ENCODE results near the gene PDF.
"Not testable (repeated sequence)": the region's sequence is repeated elsewhere in the genome, so short reads cannot be mapped to it uniquely, and the experiment has no call there.

The PDF gene

GRCh38 chr16:69316595-69317034 is 13.8 kb downstream of the PDF start:
- DNase-seq (ENCODE audit: low read depth): no peak

- DNase-seq (ENCODE audit: low read depth): no peak
Measured at GRCh38 chr16:69315486-69316311, 14.7 kb downstream of the PDF start.

DNA sequence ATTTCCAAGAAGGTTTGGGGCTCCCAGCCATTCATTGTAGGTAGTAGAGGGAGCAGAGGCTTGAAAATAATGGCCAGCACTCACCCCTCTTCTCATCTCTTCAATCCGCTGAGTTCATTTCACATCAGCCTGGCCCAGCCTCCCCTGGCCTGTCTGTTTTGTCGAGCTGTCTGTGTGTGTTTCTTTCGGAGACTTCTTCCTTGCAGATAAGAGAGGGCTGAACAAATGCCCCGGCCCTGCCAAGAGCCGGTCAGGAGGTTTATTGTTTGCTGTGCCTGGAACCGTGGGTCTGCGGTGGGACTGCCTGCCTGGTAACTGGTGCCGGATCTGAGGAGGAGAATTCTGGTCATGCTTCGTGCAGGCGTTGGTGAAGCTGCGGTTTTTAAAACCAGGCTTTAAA is 15.9 kb downstream of the PDF start:
- no peak for DNase-seq (ENCODE audit: low read depth)

- DNase-seq (ENCODE audit: low read depth): no peak
Measured at GRCh38 chr16:69313469-69313868, 16.9 kb downstream of the PDF start.

GRCh38 chr16:69311533-69312387 is 18.6 kb downstream of the PDF start:
- DNase-seq (ENCODE audit: low read depth): peak; percentile 31

- DNase-seq (ENCODE audit: low read depth): peak; percentile 88
Measured at GRCh38 chr16:69310653-69311532, 19.5 kb downstream of the PDF start, which contains the start of gene VPS4A. Gene VPS4A, plus strand, starts transcription at chr16:69311350. Its CDS starts 162 bp downstream, at chr16:69311512.

DNA sequence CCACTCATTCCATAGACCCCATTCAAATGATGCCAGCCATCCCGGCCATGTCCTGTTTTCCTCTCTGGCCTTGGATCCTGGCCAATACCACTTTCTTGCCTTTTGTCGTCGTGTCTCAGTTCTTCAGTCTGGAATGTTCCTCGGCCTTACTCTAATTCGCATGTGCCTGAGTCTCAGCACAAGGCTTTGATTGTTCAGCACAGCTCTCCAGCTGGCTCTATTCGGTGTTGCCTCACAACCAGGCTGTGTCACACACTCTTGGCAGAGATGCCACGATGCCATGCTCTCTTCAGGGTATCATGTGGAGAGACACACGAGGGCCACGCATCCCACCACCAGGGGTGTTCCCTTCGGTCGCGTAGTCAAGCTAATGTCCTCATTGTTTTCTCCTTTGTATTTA is 21.1 kb downstream of the PDF start:
- no peak for DNase-seq (ENCODE audit: low read depth)

- no peak for DNase-seq (ENCODE audit: low read depth)
Measured at GRCh38 chr16:69307856-69308255, 22.5 kb downstream of the PDF start.

DNA sequence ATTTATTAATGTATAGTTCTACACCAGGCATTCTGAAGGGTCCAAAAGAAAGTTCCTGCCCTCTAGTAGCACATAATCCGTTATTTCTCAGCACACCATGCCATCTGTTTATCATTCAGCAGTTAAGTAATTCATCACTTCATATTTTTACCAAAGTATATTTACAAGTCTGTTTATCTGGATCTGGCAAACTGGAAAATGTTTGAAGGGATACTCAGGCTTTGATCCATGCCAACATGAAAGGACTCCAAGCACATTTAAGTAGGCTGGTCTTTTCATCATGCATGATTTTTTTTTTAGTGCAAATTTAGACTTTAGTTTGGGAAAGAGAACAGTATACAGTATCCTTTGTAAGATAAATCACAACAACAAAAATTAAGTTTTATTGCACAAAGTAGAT is 23.3 kb downstream of the PDF start:
- DNase-seq (ENCODE audit: low read depth): no peak

DNA sequence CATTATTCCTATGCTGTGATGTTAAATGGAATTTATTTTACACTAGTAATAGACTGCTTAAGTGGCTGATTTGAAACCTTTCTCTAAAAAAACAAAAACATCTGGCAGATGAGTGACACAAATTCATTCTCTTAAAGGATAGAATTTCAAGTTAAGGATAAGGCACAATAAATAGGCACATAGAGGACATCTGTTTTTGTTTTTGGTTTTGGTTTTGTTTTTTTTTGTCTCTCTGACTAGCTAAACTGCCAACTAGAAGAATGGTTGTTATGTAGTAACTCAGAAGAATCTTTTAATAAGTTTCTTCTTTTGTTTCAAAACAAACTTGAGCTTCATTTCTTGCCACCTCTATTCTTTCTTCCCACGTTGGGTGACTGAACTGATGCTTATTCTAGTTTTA is 24.4 kb downstream of the PDF start:
- no peak for DNase-seq (ENCODE audit: low read depth)

- no peak for DNase-seq (ENCODE audit: low read depth)
Measured at GRCh38 chr16:69302301-69302700, 28.1 kb downstream of the PDF start.

DNA sequence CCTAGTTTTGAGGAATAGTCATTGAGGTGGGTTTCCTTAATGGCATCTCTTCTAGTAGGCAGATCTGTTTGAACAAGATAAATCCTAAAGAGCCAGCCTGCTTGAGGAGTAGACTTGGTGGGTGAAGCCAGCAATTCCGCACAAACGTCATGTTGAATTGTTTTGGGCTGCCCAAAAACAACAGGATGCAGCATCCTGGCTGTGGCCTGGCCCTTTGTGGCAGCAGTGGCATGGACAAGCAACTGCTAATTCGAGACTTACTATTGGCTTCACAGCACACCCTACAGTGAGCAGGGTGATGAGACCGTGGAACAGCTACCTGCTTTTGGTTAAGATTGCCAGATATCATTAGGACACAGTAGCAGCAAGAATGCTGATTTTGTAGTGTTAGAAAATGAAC is 28.5 kb downstream of the PDF start:
- no peak for DNase-seq (ENCODE audit: low read depth)

GRCh38 chr16:69301187-69301586 is 29.2 kb downstream of the PDF start:
- no peak for DNase-seq (ENCODE audit: low read depth)

DNA sequence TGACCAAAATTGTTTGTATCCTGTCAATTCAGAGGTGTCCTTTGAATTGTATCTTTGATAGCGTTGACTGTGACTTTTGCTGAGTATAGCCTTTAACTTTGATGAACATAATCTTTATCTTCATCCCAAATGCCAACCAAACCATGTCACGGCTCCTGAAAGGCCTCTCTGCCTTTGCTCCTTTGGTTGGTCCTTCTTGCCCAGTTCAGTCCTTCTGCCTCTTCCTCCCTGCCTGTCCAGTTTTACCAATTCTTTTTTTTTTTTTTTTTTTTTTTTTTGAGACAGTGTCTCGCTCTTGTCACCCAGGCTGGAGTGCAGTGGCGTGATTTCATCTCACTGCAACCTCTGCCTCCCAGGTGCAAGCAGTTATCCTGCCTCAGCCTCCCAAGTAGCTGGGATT is 32.1 kb downstream of the PDF start:
- DNase-seq (ENCODE audit: low read depth): no peak

GRCh38 chr16:69296771-69297170 is 33.6 kb downstream of the PDF start:
- not testable (repeated sequence) for DNase-seq (ENCODE audit: low read depth)

GRCh38 chr16:69294051-69294450 is 36.3 kb downstream of the PDF start:
- DNase-seq (ENCODE audit: low read depth): no peak

DNA sequence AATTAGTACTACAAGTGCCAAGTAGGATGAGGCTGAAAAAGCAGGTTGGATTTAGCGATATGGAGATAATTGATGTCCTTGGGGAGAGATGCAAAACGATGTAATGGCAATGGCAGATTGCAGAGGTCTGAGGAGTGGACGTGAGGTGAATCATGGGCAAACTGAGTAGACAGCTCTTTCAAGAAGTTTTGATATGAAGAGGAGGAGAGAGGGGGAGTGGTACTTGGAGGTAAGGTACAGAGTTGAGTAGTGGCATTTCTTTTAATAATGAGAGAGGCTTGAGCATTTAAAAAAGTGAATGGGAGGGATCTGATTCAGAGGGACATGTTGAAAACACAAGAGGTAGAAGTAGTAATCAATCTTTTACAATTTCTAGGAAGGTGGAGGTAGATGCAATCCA is 37.0 kb downstream of the PDF start:
- DNase-seq (ENCODE audit: low read depth): no peak

DNA sequence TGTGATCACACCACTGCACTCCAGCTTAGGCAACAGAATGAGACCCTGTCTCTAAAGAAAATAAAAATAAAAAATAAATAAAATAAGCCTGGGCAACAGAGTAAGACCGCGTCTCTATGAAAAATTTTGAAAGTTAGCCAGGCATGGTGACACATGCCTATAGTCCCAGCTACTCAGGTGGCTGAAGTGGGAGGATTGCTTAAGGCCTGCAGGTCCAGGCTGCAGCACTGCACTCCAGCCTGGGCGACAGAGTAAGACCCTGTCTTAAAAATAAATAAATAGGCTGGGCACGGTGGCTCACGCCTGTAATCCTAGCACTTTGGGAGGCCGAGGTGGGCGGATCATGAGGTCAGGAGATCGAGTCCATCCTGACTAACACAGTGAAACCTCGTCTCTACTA is 38.7 kb downstream of the PDF start:
- DNase-seq (ENCODE audit: low read depth): not testable (repeated sequence)

DNA sequence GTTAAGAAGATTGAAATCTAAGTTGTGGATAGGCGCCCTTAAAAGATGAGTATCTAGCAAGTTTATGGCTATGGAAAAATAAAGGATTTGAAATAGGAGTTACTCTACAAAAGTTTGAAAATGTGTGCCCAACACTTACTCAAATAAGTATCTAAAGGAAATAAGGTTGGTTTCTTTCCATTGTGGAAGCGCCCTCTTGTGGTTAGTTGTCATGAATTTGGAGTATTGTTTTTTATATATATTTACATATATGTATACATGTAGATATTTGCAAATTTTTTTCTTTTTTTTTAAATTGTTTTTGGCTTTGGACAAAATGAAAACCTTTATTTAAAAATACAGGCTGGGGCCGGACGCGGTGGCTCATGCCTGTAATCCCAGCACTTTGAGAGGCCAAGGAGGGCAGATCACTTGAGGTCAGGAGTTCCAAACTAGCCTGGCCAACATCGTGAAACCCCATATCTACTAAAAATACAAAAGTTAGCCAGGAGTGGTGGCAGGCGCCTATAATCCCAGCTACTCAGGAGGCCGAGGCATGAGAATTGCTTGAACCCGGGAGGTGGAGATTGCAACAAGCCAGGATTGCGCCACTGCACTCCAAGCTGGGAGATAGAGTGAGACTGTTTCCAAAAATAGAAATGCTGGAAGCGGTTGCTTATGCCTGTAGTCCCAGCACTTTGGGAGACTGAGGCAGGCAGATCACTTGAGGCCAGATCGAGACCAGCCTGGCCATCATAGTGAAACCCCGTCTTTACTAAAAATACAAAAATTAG is 43.3 kb downstream of the PDF start:
- peak; percentile 14 for DNase-seq (ENCODE audit: low read depth)

- DNase-seq (ENCODE audit: low read depth): no peak
Measured at GRCh38 chr16:69285240-69285639, 45.1 kb downstream of the PDF start.

DNA sequence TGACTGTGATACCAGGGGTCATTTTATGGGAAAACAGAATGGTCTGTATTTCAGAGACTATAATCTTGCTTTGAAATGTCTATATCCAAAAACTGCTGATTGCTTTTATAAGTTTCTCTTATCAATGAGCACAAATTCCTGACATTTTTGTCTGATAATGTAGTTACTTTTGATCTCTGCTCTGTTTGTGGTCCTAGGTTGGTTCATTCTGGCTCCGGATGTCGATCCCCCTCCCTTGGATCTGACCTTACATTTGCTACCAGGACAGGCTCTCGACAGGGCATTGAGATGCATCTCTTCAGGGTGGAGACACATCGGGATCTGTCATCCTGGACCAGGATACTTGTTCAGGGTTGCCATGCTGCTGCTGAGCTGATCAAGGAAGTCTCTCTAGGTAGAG is 46.5 kb downstream of the PDF start:
- DNase-seq (ENCODE audit: low read depth): no peak
